Measurements from ENCODE around the gene CRYBB1. TPM values are rescaled to one million over a fixed set of nuclear protein-coding genes. Genes with fewer than 3 reads are reported as not detected.

The CRYBB1 gene
- polyA plus RNA-seq, 3 donors, result 0.33 to 1.6 (median 0.78) TPM

DNA sequence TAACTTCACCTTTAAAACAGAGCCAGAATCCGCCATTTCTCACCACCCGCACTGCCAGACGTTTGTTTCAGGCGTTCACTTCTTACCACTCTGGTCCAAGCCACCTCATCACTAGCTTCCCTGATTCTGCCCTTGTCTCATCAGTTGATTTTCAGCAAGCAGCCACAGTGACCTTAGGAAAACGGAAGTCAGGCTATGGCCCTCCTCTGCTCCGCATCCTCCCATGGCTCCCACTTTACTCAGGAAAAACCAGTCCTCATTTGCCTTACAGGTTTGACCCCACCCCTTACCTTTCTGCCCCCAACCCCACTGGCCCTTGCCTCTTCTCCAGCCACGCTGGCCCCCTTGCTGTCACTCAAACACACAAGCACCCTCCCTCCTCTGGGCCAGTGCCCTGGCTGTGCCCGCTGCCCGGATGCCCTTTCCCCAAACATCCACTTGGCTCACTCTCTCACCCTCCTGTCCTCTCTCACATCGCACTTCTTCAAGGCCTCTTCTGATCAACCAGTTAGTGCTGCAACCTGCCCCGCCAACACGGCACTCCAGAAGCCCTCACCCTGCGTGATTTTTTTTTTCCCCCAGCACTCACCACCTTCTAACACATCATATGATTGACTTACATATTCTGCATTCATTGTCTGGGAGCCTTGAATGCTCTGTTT lies 46.8 kb downstream of the CRYBB1 start:
- no peak for DNase-seq
- Mint-ChIP-seq H3K36me3 (peaks cover 32 to 50% of the 10 kb centered on the region in 2 donors), H3K27ac (peak overlapping the region in 3 of 7 donors; percentile 28 to 78 (median 43)), H3K27me3 (ENCODE audit: low read depth in 3 of 3) (peaks cover 0 to 3% (median 2%) of the 10 kb centered on the region in 3 donors), H3K4me1 (peaks cover 70% of the 10 kb centered on the region), H3K4me3 (no peak overlapping the region), H3K9me3 (no peaks in the 10 kb centered on the region)
- peaks cover 82% of the 10 kb centered on the region for H3K79me2 ChIP-seq (ENCODE audit: insufficient read depth, low read length)
- intact Hi-C loops (cut with micrococcal nuclease), result no loop called here
- peaks cover 77% of the 10 kb centered on the region for H4K20me1 ChIP-seq (ENCODE audit: insufficient read depth, low read length)
- H3K36me3 ChIP-seq (replicated peaks in 1 of 2; ENCODE audit: control insufficient read depth in 1 of 2, insufficient read depth in 2 of 2, low read length in 2 of 2), result peaks cover 8 to 12% of the 10 kb centered on the region in 2 donors
- no peaks in the 10 kb centered on the region for H3K27me3 ChIP-seq (ENCODE audit: control insufficient read depth in 2 of 2, insufficient read depth in 2 of 2, low read length in 2 of 2)
- WGBS (ENCODE audit: insufficient coverage), result 89% methylated on average over 13 of the region's 13 CpGs
- TF ChIP-seq, protein P1, sequence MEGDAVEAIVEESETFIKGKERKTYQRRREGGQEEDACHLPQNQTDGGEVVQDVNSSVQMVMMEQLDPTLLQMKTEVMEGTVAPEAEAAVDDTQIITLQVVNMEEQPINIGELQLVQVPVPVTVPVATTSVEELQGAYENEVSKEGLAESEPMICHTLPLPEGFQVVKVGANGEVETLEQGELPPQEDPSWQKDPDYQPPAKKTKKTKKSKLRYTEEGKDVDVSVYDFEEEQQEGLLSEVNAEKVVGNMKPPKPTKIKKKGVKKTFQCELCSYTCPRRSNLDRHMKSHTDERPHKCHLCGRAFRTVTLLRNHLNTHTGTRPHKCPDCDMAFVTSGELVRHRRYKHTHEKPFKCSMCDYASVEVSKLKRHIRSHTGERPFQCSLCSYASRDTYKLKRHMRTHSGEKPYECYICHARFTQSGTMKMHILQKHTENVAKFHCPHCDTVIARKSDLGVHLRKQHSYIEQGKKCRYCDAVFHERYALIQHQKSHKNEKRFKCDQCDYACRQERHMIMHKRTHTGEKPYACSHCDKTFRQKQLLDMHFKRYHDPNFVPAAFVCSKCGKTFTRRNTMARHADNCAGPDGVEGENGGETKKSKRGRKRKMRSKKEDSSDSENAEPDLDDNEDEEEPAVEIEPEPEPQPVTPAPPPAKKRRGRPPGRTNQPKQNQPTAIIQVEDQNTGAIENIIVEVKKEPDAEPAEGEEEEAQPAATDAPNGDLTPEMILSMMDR (IDR thresholded peaks at IDR 0.05), result no peak
- H3K4me3 ChIP-seq (replicated peaks in 1 of 3; ENCODE audit: low read depth in 2 of 3, low read length in 3 of 3), result no peak overlapping the region
- no peak overlapping the region for H3K9ac ChIP-seq (ENCODE audit: insufficient read depth, low read length, poor library complexity, severe bottlenecking)
- H3K27ac ChIP-seq (ENCODE audit: low read depth in 1 of 2, low read length in 2 of 2), result no peak overlapping the region
- no peak overlapping the region for H2AFZ ChIP-seq (ENCODE audit: insufficient read depth, low read depth, low read length, poor library complexity, severe bottlenecking)
- H3K4me2 ChIP-seq (replicated peaks; ENCODE audit: extremely low read depth, low read length, poor library complexity, severe bottlenecking), result no peak overlapping the region
- peaks cover 50 to 53% of the 10 kb centered on the region in 2 donors for H3K4me1 ChIP-seq (ENCODE audit: control insufficient read depth in 1 of 2, insufficient read depth in 2 of 2, low read length in 2 of 2)
- H3K9me3 ChIP-seq (replicated peaks in 1 of 2; ENCODE audit: control insufficient read depth in 1 of 2, insufficient read depth in 1 of 2, low read length in 2 of 2), result no peaks in the 10 kb centered on the region

DNA sequence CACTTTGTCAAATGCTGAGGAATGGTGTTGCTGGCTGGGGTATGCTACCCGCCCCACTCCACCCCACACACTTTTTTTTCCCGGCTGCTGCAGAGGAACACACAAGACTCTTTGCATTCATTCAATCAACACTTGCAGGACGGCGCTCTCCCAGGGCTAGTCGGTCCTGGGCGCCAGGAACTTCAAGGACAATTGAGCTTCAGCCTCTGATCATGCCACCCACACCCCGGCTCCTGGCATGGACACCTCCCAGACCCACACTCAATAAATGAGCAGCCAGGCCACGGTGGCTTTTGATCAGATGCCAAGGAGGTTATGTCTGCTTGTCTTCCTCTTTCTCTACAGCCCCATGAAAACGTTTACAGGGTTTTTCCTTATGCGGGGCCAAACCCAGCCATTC lies 47.7 kb downstream of the CRYBB1 start:
- Histone ChIP-seq H4K20me1 (ENCODE audit: insufficient read depth, low read length) (peaks cover 80% of the 10 kb centered on the region), H3K4me2 (replicated peaks; ENCODE audit: extremely low read depth, low read length, poor library complexity, severe bottlenecking) (no peak overlapping the region), H3K9me3 (replicated peaks in 1 of 2; ENCODE audit: control insufficient read depth in 1 of 2, insufficient read depth in 1 of 2, low read length in 2 of 2) (no peaks in the 10 kb centered on the region), H3K79me2 (ENCODE audit: insufficient read depth, low read length) (peaks cover 83% of the 10 kb centered on the region), H3K27ac (ENCODE audit: low read depth in 1 of 2, low read length in 2 of 2) (no peak overlapping the region), H3K27me3 (ENCODE audit: control insufficient read depth in 2 of 2, insufficient read depth in 2 of 2, low read length in 2 of 2) (no peaks in the 10 kb centered on the region), H3K9ac (ENCODE audit: insufficient read depth, low read length, poor library complexity, severe bottlenecking) (no peak overlapping the region), H3K4me3 (replicated peaks in 1 of 3; ENCODE audit: low read depth in 2 of 3, low read length in 3 of 3) (no peak overlapping the region), H3K36me3 (replicated peaks in 1 of 2; ENCODE audit: control insufficient read depth in 1 of 2, insufficient read depth in 2 of 2, low read length in 2 of 2) (peaks cover 12 to 15% of the 10 kb centered on the region in 2 donors), H3K4me1 (ENCODE audit: control insufficient read depth in 1 of 2, insufficient read depth in 2 of 2, low read length in 2 of 2) (peaks cover 41 to 44% of the 10 kb centered on the region in 2 donors), H2AFZ (ENCODE audit: insufficient read depth, low read depth, low read length, poor library complexity, severe bottlenecking) (no peak overlapping the region)
- 6% methylated on average over 10 of the region's 10 CpGs for WGBS (ENCODE audit: insufficient coverage)
- intact Hi-C loops (cut with micrococcal nuclease), result no loop called here
- H3K27me3 Mint-ChIP-seq (ENCODE audit: low read depth in 3 of 3), result peaks cover 0 to 3% (median 2%) of the 10 kb centered on the region in 3 donors
- no peaks in the 10 kb centered on the region for H3K9me3 Mint-ChIP-seq
- no peak for DNase-seq
- H3K27ac Mint-ChIP-seq, result peak overlapping the region; percentile 0 to 84 (median 72)
- H3K4me3 Mint-ChIP-seq, result peak overlapping the region; percentile 33 to 37
- H3K4me1 Mint-ChIP-seq, result peaks cover 62% of the 10 kb centered on the region
- TF ChIP-seq, protein P1 (IDR thresholded peaks at IDR 0.05), result no peak
- H3K36me3 Mint-ChIP-seq, result peaks cover 33 to 49% of the 10 kb centered on the region in 2 donors

Data from CD14-positive monocyte (primary cell).